GM21367 (cell line): Measurements from ENCODE around the gene TACR3.
"Not testable (repeated sequence)": the region's sequence is repeated elsewhere in the genome, so short reads cannot be mapped to it uniquely, and the experiment has no call there.

ENCODE experiments used
- ATAC-seq: cut with Tn5 transposase; IDR thresholded peaks from one replicate; pipeline ENCODE4 v1.9.1; 2021; ENCODE audit not compliant: unreplicated experiment

The TACR3 gene, protein sequence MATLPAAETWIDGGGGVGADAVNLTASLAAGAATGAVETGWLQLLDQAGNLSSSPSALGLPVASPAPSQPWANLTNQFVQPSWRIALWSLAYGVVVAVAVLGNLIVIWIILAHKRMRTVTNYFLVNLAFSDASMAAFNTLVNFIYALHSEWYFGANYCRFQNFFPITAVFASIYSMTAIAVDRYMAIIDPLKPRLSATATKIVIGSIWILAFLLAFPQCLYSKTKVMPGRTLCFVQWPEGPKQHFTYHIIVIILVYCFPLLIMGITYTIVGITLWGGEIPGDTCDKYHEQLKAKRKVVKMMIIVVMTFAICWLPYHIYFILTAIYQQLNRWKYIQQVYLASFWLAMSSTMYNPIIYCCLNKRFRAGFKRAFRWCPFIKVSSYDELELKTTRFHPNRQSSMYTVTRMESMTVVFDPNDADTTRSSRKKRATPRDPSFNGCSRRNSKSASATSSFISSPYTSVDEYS

DNA sequence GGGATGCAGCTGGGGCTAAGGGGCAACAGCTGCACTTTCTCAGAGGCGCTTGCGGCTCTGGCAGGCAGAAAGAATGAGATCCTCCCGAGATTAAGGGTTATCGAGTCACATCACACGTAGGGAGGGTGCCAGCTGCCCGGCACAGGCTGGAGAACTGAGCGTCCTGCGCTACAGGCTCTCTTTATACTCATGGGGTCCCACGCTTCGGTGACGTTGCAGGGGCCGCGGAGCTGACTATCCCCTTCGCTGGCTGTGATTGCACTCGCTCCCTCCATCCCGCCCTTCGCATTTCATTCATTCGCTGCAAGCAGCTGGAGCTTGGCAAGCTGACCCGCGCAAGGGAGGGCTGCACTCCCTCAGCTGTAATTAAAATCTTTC, at the start of gene TACR3:
Gene TACR3 (minus strand): TSS at position 156 of the 378 bp plus-strand sequence. CDS start 310 bp downstream, outside the sequence.
- ATAC-seq: no peak

DNA sequence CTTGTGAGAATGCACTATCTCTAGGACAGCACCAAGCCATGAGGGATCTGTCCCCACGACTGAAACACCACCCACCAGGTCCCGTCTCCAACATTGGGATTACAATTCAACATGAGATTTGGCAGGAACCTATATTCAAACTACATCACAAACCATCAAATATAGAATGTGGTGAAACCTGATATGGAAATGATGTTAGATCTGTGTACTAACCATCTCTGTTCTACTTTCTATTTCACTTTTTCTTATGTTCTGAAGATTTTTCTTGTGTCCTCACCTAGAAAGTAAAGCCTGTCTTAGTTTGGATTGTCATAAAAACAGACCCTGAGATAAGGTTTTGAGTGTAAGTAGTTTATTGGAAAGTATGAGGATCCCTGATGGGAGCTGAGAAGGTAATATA, 37.8 kb upstream of the TACR3 start:
- no peak for ATAC-seq

DNA sequence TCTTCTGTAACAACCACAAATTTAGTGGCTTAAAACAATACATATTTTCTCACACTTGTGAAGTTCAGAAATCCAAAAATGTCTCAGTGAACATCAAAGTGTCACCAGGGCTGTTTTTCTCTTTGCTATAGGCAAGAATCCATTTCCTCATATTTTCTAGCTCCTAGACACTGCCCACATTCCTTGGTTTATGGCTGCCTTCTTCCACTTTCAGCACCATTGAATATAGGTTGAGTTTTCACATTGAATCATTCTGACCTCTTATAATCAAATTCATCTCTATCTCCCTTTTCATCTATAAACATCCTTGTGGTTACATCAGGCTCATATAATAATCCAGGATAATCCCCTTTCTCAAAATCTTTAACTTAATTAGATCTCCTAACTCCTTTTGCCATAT, 37.0 kb upstream of the TACR3 start:
- ATAC-seq: no peak

DNA sequence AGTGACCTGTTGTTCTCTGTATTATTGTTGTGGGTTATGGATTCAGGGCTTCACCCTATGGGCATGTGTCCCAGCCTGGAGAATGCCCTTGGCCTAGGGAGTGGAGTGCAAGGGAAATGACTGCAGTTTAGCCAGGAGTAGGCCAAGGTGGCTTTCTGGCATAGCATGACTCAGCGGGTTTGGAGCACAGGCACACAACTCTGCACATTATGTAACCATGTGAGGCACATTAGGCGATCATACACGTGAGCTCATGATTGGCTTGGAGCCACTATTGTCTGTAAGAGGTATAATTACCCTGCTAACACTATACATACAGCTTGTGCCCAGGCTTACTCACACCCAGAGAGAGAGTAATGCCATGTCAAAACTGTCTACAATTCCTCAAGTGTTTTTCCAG, 35.1 kb upstream of the TACR3 start:
- no peak for ATAC-seq

DNA sequence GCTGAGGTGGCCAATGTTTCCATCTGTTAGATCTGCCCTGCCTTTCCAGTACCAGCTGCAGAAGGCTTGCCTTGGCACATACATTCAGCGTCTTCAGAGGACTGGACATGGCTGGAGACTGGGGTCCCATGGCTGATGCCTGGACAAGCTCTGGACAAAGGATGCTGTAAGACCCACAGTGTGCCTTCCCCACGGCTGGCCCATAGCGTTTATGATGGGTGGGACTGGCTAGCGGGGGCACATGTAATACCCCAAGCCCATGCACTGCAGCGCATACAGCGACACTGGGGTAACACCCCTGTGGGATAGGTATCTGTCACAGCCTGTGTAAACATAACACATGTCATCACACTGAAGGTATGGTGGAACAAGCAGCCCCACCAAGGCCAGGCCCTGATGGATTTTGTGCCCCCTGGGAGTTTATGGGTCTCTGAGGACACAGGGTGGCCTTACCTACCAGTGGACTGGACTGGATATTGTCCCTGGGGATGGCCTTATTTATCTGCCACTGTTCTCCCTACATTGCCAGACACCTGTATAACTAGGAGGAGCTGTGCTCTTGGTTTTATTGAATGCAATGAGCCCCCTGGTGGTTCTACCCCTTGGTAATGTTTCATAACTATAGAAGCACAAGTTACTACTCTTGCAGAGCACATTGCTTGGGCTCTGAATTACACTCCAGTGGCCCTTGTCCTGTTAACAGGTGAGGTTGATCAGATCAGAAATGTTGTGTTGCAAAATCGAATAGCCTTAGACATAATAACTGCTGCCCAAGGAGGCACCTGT, 34.3 kb upstream of the TACR3 start:
- no peak for ATAC-seq

GRCh38 chr4:103723150-103723549, 3.4 kb upstream of the TACR3 start:
- not testable (repeated sequence) for ATAC-seq

GRCh38 chr4:103721251-103721650, 1.5 kb upstream of the TACR3 start:
- ATAC-seq: no peak

DNA sequence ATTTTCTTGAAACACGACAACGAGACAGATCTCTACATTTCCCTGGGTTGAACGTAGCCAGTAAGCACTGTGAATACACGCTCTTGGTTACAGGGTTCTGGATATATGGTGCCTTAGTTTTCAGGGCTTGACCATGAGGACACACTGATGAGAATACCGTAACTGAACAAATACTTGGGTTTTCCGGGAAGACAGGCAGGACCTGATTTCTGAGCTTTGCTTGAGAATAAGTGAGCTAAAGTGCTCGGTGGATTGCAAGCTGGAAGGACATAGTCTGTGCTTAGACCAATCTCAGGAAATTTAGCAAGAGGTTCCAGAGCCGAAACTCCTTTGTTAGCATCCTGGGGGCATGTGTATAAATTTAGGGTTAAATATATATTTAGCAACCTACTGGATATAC, 876 bp upstream of the TACR3 start:
- no peak for ATAC-seq

DNA sequence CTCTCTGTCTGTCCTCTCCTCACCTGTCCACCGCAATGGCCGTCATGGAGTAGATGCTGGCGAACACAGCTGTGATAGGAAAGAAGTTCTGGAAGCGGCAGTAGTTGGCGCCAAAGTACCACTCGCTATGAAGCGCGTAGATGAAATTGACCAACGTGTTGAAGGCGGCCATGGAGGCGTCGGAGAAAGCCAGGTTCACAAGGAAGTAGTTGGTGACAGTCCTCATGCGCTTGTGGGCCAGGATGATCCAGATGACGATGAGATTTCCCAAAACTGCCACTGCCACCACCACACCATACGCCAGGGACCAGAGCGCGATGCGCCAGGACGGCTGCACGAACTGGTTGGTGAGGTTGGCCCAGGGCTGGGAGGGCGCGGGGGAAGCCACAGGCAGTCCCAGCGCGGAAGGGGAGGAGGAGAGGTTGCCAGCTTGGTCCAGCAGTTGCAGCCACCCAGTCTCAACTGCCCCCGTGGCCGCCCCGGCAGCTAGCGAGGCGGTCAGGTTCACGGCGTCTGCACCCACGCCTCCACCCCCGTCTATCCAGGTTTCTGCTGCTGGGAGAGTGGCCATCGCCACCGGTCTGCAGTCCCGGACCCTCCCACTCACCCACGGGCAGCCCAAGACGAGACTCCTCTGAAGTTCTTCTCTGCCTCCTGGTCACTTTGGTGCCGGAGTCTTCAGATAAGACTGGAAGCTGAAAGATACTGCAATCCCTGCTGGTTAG, 518 bp downstream of the TACR3 start:
- ATAC-seq: no peak

DNA sequence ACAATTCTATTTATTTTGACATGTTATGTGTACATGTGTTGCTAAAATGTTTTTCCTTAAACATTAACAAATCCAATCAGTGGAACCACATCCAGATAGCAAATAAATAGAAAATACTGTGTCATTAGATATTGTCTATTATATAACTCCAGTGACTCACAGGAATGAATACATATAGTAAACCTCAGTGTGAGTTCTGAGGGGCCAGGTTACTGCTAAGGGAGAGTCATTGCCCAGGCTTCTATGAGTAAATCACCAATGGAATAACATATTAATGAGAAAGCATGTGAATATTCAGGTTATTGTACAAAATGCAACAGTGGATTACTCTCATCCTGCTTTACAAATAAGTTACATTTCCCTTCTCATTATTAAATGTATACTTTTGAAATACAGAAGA, 27.2 kb downstream of the TACR3 start:
- no peak for ATAC-seq

DNA sequence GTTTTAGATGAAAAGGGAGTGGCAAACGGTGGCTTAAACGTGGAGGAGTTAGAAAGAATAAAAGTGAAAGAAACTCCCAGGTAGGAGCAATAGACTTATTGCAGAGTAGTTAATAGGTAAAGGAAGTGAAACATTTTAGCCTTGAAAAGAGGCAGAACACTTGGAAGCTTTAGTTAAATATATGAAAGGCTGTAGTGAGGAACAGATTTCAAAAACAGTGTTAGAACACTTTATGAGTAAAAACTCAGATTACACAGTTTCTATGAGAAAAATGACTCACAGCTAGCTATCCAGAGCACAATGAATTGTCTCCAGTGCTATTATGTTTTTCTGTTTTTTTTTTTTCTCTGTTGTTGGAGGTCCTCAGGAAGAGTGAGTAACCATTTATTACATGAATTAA, 45.8 kb downstream of the TACR3 start:
- no peak for ATAC-seq

GRCh38 chr4:103666764-103667163, 53.0 kb downstream of the TACR3 start:
- not testable (repeated sequence) for ATAC-seq

GRCh38 chr4:103664436-103665075, 55.2 kb downstream of the TACR3 start:
- ATAC-seq: no peak

GRCh38 chr4:103648541-103648940, 71.2 kb downstream of the TACR3 start:
- ATAC-seq: no peak

DNA sequence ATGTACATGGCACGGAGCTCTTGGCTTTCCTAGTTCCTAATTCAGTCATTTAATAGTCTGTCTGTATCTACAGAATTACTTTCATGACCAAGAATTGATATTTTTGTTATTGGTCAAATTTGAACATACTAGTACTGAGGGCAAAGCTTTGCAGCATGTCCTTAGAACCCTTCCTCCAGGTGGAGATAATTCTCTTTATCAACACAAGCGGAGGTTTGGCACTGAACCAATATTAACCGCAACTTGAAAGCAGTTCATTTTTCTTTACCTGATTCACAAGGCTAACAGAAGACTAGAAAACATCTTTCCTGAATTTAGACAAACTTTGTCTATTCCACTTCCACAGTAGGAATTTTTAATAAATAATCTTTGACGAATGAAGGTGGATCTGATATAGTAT, 73.8 kb downstream of the TACR3 start:
- ATAC-seq: no peak

- ATAC-seq: no peak
Measured at GRCh38 chr4:103634236-103634635, 85.5 kb downstream of the TACR3 start.

- ATAC-seq: no peak
Measured at GRCh38 chr4:103626296-103626695, 93.5 kb downstream of the TACR3 start.

GRCh38 chr4:103591841-103592240, 127.9 kb downstream of the TACR3 start:
- ATAC-seq: no peak

DNA sequence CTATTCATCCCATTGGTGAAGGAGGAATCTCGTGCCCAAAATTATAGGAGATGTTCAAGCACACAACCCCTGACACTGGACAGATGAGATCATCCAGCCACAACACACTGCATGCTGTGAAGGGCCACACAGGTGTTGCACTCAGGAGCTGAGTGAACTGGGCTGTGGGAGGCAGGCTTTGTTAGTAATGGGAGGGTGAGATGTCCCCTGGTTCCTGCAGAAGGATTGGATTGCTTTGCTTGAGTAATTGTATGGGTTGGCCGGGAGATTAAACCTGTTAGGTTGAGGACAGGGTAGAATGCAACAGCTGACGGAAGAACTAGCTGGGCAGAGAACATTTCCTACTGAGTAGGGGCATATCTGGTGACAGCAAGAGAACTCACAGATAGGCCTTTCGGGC, 152.2 kb downstream of the TACR3 start:
- no peak for ATAC-seq

DNA sequence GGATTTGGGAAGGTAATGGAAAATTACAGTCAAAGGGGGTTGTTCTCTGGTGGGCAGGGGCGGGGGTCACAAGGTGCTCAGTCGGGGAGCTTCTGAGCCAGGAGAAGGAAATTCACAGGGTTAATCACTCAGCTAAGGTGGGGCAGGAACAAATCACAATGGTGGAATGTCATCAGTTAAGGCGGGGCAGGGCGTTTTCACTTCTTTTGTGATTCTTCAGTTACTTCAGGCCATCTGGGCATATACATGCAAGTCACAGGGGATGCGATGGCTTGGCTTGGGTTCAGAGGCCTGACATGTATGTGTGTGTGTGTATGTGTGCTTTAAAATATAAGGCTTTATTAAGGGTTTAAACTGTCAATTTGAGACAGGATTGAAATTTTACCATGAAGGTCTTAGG, 160.6 kb downstream of the TACR3 start:
- not testable (repeated sequence) for ATAC-seq
